Retinal pigment epithelial cell (primary cell): Measurements from ENCODE around the gene DLG3.

ENCODE experiments used
- DNase-seq: peaks from one replicate; pipeline ENCODE4 v3.0.0-alpha.2; 2010; ENCODE audit warnings: low read depth
- H3K4me3 ChIP-seq: 2 replicates; pipeline ENCODE4 v1.5.1; 2011; ENCODE audit warnings: mild to moderate bottlenecking, low read length, control low read depth, moderate library complexity
- TF ChIP-seq, protein P1 (sequence below): conservative IDR thresholded peaks from 2 replicates; pipeline ENCODE4 v1.5.1; 2011; ENCODE audit warnings: low read depth, low read length, control low read depth, inconsistent platforms

Gene DLG3

DNA sequence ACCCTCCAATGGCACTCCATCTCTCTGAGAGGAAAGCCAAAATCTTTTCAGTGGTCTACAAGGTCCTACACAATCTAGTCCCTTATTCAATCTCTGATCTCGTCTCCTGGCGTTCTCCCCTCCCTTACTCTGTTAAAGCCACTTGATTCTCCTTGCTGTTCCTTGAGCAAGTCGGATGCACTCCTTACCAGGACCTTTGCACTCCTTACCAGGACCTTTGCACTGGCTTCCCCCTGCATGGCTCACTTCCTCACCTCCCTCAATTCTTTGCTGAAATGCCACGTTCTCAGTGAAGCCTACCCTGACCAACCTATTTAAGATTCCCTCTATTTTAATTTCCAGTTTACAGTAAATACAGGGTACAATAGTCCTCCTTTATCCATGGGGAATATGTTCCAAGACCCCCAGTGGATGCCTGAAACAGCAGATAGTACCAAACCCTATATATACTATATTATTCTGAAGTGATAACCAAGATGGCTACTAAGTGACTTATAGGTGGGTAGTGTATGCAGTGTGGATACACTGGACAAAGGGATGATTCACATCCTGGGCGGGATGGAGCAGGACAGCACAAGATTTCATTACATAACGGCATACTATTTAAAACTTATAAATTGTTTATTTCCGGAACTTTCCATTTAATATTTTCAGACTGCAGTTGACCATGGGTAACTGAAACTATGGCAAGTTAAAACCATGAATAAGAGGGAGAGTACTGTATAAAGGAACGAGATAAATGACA lies 6.5 kb upstream of the DLG3 start:
- DNase-seq = no peak
- H3K4me3 ChIP-seq = no peak overlapping the region
- TF ChIP-seq, protein P1, sequence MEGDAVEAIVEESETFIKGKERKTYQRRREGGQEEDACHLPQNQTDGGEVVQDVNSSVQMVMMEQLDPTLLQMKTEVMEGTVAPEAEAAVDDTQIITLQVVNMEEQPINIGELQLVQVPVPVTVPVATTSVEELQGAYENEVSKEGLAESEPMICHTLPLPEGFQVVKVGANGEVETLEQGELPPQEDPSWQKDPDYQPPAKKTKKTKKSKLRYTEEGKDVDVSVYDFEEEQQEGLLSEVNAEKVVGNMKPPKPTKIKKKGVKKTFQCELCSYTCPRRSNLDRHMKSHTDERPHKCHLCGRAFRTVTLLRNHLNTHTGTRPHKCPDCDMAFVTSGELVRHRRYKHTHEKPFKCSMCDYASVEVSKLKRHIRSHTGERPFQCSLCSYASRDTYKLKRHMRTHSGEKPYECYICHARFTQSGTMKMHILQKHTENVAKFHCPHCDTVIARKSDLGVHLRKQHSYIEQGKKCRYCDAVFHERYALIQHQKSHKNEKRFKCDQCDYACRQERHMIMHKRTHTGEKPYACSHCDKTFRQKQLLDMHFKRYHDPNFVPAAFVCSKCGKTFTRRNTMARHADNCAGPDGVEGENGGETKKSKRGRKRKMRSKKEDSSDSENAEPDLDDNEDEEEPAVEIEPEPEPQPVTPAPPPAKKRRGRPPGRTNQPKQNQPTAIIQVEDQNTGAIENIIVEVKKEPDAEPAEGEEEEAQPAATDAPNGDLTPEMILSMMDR = no peak

DNA sequence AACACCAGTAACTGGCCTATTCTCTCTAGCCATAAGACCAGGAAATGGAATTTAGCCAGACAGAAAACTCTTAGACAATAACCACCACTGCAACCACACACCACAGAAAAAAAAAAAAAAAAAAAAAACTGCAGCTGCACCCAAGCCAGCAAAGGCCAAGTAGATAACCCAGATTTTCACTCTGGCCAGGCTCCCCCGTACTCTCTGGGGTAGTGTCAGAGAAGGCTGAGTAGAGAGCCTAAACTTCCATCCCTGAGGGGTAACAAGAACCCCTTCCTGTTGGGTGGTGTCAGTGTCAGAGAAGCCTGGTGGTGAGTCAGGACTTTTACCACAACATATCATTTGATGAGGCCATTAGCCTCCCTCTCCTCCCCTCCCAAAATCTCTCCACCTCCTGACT lies 5.6 kb upstream of the DLG3 start:
- TF ChIP-seq, protein P1 = no peak
- DNase-seq = no peak
- no peak overlapping the region for H3K4me3 ChIP-seq

DNA sequence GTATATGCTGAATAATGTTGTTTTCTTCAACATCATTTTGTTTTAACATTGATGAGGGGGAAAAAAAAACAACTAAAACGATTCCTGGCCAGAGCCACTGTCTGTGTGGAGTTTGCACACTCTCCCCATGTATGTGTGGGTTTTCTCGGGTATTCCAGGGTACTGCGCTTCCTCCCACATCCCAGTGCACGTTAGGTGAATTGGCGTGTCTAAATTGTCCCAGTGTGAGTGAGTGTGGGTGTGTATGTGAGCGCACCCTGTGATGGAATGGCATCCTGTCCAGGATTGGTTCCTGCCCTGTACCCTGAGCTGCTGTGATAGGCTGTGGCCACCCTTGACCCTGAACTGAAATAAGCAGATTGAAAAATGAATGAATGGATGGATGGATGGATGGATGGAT lies 2.4 kb upstream of the DLG3 start:
- H3K4me3 ChIP-seq = no peak overlapping the region
- DNase-seq = no peak
- TF ChIP-seq, protein P1 = no peak

DNA sequence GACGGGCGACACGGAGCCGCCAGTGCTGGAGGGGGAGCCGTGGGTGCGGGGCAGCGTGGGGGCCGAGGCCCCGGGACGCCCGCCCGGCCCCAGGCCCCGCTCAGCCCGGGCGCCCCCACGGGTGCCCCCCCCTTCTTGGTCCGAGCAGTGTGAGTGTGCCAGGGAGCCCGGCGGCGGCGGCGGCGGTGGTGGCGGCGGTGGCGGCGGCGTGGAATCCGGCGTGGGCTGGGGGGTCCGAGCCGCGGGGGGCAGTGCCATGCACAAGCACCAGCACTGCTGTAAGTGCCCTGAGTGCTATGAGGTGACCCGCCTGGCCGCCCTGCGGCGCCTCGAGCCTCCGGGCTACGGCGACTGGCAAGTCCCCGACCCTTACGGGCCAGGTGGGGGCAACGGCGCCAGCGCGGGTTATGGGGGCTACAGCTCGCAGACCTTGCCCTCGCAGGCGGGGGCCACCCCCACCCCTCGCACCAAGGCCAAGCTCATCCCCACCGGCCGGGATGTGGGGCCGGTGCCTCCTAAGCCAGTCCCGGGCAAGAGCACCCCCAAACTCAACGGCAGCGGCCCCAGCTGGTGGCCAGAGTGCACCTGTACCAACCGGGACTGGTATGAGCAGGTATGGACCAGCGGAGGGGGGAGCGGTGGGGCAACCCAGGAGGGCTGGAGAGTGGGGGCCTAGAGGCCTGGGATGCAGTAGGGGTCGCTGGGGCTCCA lies 466 bp downstream of the DLG3 start:
- DNase-seq = no peak
- TF ChIP-seq, protein P1 = no peak
- H3K4me3 ChIP-seq = no peak overlapping the region

DNA sequence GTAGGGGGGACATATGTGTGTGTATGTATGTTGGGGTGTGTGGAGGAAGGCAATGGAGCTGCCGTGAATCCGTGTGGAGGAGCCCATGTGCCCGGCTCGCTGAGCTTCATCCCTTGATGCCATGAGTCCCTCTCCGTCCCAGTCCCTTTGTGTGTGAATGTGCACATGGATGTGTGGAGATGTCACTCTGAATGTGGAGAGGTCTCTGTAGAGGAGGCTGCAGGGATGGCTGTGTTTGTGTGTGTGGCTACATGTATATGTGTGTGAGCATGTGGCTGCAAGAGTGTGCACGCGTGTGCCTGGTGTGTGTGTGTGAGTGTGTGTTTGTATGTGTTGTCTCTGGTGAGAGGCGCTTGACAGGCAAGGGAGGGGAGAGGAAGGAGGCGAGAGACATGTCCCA lies 1.3 kb downstream of the DLG3 start:
- TF ChIP-seq, protein P1 = no peak
- DNase-seq = no peak
- H3K4me3 ChIP-seq = no peak overlapping the region

DNA sequence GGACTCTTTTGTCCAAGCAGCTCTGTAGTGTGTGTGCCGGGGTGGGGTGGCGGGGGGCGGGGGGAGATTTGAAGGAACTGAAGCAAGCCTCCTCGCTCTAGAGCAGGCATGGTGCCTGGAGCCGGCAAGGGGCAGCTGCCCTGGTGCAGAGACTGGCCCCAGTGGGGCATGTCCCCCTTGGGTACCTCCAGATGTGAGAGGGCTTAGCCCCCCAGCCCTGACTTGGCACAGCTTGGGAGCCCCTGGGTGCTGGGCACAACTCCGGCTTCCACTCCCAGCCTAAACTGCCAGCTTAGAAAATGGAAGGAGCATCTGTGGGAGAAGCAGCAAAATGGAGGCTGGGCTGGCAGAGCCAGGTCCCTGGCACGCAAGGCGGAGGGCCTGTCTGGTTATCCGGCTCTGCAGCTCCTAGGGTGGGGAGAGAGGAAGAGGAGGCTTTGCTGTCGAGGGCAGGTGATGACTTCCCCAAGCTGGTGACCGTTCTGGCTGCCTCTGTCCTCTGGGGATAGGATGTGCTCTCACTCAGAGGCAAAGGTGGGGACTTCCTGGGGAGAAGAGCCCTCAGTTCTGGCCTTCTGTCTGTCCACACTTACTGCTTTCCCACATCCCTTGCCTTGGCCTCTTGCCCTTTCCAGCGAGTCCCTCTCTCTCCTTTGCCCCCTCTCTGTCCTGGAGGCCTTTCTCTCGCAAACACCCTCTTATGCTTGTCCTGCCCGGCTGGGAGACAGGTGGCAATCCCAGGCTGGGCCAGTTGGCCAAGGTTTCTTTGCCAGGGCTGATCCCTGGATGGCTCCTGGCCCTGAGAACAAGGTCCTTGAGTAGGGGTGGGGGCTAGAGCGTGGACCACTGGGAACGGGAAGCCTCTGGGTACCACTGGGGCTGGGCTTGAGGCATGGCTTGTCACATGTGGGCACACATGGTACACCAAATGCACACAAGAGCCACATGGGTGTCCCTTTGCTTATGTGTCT lies 2.0 kb downstream of the DLG3 start:
- TF ChIP-seq, protein P1 = no peak
- no peak overlapping the region for H3K4me3 ChIP-seq
- no peak for DNase-seq
